Measurements from ENCODE around the gene SPTBN5.

GRCh38 chr15:41822957-41823356 is 70.9 kb downstream of the SPTBN5 start:
- TF ChIP-seq EZH2phosphoT487 (IDR thresholded peaks at IDR 0.05; ENCODE audit: borderline replicate concordance) (no peak), CTCF (conservative IDR thresholded peaks at IDR 0.05; ENCODE audit: low read length) (no peak)

Measured in Loucy (cell line).